ENCODE measurements around the gene ZNF536.

The ZNF536 gene

DNA sequence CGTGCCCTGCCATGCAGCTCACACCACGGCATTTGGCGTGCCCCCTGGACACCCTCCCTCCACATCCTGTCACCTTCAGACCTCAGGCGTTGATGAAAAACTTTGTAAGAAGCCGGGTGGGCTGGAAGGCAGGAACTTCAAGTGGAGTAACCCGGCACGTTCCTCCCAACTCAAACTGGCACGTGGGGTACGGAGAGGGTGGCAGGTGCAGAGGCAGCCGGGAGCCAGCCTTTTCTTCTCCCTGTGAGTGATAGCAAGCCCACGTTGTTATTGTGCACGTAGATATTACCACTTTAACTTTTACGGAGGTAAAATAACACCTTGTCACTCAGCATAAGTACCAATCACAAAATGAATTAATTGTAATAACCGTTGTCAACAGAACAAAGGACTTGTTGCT lies 198.0 kb downstream of the ZNF536 start:
- DNase-seq, result no peak

DNA sequence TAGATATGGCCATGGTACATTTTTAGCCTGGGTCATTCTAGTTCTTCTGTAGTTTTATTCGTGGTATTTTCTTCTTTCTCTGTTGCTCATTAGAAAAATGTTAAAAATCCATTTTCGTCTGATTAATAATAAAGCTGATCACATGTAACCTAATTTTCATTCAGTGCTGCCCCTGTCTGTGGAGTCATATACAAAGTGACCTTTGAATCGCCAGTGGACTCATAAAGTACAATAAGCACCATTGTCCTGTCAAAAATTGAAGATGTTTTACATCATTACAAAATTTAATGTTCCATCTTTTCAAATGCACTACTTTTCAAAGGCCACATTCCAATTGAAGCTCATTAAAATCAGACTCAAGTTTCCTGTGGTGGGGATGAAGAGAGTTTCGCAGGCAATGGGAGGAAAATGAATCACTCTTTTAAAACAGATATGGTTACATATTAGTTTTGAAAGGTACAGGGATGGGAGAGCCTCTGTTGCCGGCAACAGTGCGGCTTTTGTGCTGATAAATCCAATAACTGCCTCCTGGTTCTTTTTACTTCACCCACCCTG lies 205.4 kb downstream of the ZNF536 start:
- no peak for DNase-seq

DNA sequence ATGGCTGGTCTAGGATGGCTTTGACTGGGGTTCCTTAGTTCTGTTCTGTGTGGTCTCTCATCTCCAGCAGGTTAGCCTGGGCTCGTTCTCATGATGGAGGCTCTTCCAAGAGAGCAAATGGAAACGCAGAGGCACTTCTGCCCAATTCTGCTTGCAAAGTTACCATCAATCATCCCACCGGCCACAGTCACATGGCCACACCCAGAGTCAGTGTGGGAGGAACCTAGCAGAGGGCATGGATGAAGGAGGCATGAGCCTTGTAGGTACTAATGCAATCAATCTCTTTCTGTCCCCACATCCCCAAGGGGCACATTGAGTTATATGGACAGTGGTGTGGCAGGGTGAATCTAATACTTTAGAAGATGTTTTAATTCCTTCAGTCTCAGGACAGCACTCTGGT lies 207.2 kb downstream of the ZNF536 start:
- DNase-seq, result no peak

DNA sequence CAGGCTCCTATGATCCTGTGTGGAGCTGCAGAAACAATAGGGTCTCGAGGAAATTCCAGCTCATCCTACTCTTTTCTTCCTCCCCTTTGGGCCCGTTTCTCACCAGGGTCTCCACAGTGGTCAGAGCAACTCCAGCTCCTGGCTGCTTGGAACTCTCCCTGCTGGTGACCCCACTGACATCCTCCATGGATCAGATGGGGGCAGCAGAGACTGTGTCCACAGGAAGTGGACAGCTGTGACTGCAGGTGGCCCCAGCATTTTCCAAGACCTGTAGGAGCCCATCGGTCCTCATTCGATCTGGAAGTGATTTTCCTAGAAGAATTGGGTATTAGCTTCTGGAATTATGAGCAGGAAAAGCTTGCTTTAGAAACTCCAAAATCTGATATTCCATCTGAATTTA lies 208.5 kb downstream of the ZNF536 start:
- DNase-seq, result no peak

DNA sequence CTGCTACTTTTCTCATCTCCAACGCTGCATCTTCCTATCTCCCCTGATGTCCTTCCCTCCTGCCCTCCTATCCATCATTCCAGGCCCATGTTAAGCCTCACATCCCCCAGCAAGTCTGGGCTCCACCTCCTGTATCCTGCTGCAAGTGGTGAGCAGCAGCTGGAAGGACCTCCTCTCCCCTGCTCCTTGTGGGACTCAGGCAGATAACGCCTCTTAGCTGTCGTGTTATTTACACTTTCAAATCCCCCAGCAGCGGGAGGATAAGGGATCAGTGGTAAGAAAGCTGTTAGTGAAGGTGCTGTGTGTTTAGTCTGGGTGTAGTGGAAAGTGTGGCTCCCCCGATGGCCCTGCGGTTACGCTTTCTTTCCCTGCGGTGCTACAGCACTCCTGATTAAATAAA lies 211.9 kb downstream of the ZNF536 start:
- DNase-seq, result no peak

DNA sequence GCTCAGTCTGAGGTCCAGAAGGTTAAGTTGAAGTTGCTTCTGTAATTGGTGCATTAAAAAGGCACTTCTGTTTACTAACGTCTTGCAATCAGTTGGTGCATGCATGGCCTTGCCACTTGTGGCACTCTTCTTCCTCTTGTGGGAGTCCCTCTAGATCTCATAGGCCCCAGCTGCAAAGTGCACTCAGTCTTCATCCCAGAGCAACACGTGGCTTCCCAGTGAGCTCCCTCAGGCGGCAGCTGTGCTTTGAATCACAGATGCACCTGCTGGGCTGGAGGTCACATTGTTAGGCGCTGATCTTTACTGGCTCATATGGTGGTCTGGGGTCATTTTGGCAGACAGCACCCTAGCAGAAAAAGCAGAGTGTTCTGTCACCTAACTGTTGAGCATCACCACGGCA lies 215.7 kb downstream of the ZNF536 start:
- DNase-seq, result no peak

DNA sequence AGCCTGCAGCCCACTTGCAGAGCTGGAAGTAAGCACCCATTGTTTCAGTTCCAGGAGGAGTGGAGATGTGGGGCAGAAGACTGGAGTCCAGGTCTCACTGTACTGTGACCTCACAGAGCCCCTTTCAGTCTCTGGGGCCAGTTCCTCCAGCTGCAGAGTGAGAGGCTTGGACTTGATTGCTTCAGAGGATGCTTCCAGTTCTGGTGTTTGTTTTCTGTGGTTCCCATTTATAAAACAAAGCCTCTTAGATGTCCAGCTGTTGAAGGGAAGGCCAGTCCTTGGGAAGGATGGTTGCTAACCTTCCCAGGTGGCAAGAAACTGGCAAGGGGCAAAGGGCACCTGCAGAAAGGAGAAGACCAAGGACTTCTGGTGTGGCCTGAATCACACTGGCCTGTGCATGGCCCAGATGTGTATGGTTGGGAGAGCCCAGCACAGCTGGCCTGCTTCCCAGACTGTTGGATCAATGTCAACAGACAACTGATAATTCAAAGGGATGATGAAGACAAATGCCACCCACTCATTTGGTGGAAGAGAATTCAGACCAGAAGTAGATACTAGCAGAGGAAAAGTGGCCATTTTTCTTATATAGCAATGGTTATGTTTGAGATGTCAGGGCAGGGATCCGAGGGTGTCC lies 218.5 kb downstream of the ZNF536 start:
- no peak for DNase-seq

DNA sequence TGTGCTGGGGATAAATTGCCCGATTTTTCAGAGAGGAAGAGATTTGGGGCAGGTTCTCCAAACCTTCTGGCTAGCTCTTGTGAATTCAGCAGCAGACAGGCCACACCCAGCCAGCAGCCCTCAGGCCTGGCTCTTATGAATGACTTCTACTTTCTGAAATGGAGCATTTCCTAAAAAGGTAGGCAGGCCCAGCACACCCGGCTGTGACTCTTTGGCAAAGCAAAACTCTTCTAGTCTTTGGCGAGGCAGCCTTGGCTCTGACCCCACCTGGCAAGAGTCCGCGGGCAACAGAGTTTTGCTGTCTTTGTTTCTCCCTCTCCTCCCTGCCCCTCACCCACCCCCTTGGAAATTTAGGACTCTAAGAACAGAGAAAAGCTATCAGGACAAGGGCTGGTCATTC lies 221.2 kb downstream of the ZNF536 start:
- DNase-seq, result no peak

DNA sequence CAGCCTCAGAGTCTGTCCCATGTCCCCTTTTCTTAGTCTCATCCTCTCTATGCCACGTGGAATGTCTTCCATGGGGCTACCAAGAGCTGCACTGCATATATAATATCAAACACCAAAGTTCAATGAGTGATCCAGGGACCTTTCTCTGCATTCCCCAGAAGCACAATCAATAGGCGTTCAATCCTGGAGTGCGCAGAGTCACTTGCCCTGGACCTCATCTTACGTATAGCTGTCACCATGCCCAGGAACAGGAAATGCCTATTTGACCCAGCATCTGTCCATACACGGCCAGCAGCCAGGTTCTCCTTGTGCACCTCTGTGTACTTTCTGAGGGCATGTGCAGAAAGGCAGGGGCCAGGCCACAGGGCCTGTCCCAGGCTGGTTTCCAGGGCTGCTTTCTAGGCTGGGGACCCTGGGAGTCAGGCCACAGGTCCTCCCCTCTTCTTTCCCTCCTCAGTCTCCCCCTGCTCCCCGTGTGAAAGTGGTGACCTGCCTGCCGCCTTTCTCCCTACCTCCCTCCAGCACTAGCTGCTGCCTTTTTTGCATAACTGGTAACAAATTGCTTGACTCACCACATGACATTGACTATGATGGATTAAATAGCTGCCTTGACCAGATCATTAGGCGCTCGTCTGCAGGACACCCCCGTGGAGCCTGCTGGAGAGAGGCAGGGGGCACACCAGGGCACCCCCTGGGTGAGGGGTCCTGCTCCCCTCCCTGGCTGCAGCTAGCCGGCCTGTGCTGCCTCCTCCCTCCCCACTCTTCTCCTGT lies 222.0 kb downstream of the ZNF536 start:
- DNase-seq, result no peak

DNA sequence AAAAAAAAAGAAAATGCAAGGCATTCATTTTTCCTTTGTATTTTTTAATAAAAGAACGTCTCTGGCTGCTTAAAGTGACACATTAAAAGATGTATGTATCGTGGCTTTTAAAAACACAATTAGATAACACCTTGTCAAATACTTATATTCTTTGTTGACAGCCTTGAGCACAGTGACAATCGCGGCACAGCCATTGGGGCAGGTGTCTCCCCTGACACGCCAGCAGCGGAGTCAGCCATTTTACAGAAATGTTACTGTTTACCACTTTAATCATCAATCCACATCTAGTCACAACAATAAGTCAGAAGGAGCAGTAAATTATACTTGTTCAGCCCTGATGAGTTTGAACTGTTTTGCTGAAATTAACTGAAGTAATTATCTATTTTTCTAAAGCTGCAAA lies 224.1 kb downstream of the ZNF536 start:
- DNase-seq, result no peak

DNA sequence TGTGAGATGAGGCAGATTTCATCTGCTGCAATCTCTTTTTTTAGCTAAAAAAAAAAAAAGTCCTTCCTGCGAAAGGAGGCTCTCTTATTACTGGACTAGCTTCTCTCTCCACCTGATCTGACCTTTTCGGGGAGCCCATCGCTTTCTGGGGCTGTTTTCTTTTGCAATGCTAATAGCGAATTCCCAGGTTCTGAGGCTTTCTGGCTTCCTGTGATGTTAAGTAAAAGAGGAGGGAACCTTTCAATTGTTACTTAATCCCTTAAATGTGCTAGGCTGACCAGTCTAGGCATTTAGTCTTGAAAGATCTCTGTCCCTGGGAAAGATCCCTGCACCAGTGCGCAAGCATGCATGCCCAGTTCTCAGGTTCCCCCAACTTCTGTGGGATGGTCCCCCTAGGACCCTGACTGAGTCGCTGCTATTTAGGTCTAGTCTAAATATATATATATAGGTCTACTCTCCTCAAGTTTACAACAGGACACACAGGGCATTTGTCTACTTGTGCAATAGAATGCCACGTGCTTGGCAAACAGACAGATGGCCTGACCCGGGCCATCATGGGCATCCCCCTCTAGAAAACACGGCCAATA lies 224.7 kb downstream of the ZNF536 start:
- no peak for DNase-seq

DNA sequence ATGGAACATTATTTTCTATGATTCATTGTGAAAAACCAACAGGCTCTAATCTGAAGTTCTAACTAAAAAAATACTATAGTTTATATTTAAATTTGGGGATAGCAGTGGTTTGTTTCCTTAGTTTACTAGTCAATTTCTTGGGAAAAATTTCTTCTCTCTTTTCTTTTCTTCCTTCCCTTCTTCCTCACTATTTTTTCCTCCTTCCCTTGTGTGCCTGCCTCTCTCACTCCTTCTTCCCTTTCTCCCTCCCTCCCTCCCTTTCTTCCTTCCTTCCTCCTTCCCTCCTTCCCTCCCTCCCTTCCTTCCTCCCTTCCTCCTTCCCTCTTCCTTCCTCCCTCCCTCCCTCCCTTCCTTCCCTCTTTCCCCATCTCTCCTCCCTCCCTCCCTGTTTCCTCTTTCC lies 226.5 kb downstream of the ZNF536 start:
- DNase-seq, result no peak

DNA sequence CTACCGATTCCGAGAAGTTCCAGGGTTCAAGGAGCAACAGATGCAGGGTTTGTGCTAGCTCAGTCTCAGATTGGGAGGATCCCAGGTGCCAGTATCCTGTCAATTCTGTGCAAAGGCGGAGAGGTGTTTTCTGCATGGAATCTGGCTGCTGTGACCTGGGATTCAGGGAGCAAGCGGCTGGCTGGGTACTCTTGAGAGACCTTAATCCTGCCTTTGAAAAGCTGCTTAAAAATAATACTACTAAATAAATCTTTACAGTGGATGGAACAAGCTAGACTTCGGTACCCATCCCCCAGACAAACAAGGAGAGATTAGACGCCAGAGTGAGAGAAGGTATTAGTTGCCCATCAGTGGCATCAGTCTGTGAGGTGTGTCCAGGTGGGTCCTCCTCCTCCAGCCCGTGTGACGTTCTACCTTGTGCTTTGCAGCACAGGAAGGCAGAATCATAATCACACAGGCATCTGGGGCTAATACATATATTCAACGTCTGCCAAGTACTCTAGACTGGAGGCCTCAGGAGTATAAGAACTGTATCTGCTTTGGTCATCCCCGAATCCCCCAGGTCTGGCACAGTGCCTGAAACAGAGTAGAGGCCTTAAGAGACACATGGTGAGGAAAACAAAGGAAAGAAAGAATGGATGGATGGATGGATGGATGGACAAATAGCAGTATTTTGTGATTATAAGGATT lies 230.6 kb downstream of the ZNF536 start:
- DNase-seq, result no peak

DNA sequence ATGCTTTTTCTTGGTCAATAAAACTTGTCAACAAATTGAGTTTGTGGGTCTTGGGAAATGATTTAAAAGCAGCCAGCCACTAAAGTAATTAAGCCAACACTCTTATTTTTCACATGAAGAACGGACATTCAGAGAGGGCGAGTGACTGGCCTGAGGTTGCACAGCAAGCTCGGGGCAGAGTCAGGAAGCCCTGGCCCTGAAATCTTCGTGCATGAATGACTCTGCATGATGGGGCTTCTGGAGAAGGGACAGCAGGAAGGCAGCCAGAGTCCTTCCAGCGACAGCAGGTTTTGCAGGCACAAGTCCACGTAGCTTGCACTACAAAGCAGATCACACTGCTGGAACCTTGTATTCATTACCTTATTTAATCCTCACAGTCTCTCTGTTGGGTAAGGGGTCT lies 232.5 kb downstream of the ZNF536 start:
- DNase-seq, result no peak

DNA sequence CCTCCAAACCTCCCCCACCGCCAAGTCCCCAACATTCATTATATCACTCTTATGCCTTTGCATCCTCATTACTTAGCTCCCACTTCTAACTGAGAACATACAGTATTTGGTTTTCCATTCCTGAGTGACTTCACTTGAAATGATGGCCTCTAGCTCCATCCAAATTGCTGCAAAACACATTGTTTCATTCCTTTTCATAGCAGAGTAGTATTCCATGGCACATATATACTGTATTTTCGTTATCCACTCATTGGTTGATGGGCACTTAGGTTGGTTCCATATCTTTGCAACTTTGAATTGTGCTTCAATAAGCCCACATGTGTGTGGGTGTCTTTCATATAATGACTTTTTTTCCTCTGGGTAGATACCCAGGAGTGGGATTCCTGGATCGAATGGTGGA lies 233.1 kb downstream of the ZNF536 start:
- DNase-seq, result no peak

DNA sequence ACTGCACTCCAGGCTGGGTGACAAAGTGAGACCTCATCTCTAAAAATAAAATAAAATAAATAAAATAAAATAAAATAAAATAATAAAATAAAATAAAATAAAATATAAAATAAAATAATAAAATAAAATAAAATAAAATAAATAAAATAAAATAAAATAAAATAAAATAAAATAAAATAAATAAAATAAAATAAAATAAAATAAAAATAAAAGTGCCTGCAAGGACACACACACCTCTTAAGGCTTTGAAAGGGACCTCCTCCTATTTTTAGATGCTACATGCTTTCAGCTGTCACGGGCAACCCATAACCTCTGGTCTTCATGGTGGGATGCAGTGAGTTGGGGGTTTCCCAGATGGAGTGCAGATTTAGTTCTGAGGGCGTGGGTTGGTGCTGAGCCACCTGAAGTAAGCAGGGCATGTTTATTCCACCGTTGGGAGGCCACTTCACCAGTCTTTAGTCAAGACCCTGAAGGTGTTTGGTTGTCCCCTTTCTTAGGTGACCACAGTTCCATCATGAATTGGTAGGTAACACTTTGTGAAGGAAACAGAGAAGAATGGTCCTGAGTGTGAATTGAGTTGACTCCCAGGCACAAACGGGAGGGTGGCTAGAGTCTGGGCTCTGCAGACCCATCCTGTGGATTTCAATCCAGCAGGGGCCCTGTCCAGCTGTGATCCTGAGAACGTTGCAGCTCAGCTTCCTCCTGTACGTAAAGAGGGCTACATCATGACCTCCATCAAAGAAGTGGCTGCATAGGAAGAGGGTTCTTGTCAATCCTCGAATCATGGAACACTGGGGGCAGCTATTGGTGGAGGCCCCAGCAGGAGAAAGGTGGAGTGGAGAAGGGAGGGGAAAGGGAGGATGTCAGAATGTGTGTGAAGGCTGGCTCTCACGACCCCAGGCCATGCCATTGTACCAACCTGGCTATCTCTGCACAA lies 234.2 kb downstream of the ZNF536 start:
- DNase-seq, result no peak
